VCaP (cell line): ENCODE measurements around the gene THAP10.

Experiments used
- H3K27ac ChIP-seq: fragments of 450-650 bp; 2 replicates; pipeline ENCODE4 v1.5.1; 2017
- TF ChIP-seq, protein P1 (sequence below): fragments of 450-650 bp; conservative IDR thresholded peaks from 2 replicates; pipeline ENCODE4 v1.5.1; 2017; ENCODE audit warnings: mild to moderate bottlenecking, moderate library complexity

Gene THAP10

DNA sequence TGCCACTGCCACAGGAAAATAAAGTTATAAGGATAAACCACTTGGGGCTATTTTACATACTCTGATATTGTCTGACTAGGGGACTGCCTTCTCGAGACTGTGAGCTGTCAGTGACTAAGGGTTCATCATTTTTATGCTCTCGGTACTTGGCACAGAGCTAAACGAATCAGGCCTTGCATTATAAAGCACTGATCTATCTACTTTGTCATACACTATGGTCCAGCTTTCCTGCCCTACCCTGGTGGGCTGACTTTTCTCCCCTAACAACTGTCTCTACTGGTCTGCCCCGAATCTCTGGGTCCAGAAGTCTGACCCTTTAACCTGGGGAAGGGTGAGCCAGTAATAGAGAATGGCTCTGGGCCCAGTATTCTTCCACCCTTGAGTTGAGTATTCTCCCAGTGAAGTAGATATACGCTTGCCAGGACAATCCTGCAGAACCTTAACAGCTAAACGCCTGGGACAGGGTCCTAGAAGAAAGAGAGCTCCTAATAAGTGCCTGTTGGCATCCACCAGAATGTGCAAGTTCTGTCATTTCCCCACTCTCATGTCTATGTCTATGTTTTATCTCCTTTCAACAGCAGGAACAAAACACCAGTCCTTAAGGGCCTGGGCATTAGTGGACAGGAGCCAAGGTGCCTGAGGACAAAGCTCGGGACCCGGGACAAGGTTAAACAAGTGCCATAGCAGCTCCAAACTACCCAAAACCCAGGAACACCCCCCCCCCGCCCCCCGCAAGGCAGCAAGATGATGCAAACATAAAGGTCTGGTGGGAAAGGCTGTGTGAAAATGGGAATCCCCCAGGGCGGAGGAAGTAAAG lies 39.5 kb downstream of the THAP10 start:
- H3K27ac ChIP-seq = no peak overlapping the region; the same call in 1 of the 2 replicates
- TF ChIP-seq, protein P1, sequence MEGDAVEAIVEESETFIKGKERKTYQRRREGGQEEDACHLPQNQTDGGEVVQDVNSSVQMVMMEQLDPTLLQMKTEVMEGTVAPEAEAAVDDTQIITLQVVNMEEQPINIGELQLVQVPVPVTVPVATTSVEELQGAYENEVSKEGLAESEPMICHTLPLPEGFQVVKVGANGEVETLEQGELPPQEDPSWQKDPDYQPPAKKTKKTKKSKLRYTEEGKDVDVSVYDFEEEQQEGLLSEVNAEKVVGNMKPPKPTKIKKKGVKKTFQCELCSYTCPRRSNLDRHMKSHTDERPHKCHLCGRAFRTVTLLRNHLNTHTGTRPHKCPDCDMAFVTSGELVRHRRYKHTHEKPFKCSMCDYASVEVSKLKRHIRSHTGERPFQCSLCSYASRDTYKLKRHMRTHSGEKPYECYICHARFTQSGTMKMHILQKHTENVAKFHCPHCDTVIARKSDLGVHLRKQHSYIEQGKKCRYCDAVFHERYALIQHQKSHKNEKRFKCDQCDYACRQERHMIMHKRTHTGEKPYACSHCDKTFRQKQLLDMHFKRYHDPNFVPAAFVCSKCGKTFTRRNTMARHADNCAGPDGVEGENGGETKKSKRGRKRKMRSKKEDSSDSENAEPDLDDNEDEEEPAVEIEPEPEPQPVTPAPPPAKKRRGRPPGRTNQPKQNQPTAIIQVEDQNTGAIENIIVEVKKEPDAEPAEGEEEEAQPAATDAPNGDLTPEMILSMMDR = no peak

DNA sequence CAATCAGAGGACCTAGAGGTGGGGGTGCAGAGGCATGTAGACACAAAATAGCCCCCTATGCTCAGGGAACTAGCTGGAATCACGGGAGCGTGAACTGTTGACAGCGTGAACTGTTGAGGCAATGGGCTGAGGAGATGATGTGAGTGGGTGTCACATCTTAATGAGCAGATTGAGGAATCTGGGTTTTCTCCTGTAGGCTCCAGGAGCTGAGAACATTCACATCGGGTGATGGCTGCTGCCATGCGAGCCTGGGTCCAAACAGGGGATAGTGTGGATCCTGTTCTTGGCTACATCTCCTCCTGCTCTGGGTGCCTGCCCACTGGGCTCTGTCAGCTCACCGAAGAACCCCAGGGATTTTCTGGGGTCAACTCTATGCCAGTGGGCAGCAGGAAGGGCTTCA lies 40.3 kb downstream of the THAP10 start:
- no peak overlapping the region for H3K27ac ChIP-seq
- TF ChIP-seq, protein P1 = no peak

DNA sequence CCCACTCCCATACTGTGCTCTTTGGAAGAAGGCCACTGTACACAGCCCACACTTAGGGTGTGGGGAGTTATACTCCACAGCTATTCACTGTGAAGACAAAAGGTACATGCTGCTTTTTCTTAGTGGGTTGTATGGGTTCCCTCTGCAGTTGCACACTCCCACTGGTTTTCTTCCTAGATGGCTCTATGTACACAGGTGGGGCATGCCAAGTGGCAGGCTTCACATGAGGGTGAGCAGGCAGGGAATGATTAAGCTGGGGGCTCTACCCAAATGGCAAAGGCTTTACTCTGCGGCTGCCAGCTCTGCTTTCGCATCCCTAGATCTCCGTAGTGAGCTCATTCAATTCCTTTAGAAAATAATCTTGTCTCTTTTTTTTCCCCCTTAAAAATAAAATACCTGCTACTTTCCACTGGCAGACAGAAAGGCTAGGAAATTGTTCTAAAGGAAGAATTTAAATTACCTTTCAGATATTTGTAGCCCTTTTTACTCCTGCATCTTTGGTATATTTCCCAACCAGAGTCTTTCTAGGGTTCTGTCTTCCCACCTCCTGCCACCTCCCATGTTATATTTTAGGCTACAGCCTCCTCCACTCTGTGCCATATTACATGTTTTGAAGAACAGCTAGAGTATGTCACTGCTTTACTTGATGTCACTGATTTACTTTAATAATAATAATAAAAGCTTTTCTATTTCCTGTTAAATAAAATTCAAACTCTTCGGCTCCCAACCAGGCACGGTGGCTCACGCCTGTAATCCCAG lies 46.5 kb downstream of the THAP10 start:
- no peak overlapping the region for H3K27ac ChIP-seq
- TF ChIP-seq, protein P1 = no peak

DNA sequence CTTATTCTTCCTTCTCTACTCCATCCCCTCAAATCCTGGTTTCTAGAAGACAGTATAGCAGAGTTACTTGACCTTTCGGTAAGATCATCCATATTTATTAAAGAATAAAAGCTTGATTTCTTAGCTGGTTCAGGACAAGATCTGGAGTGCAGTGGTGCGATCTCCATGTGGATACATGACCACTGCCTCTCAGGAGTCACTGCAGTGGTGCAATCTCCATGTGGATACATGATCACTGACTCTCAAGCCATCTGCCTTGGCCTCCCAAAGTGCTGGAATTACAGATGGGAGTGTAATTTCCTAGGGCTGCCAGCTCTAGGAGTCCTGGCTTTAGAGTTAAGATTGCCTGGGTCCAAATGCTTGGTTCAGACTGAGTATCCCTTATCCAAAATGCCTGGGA lies 54.8 kb downstream of the THAP10 start:
- H3K27ac ChIP-seq = no peak overlapping the region
- TF ChIP-seq, protein P1 = no peak

DNA sequence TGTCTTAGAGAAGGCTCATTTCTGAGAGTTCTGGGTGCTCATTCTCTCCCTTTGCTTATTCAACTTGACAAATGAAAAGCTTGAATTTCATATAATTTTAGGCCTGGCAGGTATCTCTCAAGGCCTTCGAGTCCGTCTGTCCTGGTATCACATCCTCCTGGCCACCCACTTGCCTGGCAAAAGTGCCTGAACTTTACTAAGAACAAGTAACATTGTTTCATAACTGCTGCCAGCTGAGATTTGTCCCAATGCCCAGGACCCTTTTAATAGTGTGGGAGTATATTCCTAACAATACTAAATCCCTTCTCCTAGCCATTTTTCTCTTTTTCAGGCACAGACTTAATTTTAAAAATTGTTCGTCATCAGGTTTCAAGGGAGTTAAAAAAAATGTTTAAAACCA lies 56.4 kb downstream of the THAP10 start:
- no peak overlapping the region for H3K27ac ChIP-seq
- TF ChIP-seq, protein P1 = no peak

DNA sequence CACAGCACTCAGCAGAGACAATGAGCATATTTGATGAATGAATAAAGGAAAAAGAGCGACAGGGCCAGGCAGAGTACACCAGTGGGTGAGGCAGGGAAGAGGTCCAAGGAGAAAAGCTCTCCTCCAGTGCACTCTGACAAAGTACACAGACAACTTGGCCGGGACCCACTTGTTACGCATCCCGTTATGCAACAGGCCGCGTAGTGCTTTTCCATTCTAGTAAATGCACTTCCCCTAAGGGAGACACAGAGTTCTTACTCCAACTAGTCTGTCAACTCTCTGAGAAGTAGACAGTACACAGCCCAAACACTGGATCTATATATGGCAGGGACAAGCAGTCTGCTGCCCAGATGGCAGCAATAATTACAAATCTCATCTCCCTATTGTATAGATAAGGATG lies 56.8 kb downstream of the THAP10 start:
- TF ChIP-seq, protein P1 = no peak
- no peak overlapping the region for H3K27ac ChIP-seq

DNA sequence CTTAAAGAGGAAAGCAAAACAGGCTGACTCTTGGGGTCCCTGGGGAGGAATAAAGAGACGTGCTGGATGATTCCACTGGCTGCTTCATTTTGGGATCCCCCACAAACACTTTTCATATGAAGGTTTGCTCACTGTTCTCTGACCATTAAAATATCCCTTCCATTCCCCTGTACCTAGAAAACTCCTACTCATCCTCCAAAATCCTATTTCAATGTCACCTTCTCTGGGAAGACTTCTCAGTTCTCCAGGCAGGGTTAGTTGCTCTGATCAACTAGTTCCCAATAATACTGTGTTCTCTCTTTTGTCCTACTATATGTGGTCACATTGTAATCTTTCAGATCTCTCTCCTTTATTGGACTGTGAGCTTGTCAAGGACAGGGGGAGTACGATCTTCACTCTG lies 57.2 kb downstream of the THAP10 start:
- TF ChIP-seq, protein P1 = no peak
- H3K27ac ChIP-seq = no peak overlapping the region
